GM12878 (cell line): ENCODE results near the gene RGL1. TPM values are rescaled to one million over a fixed set of nuclear protein-coding genes. Genes with fewer than 3 reads are reported as not detected.

Source experiments
- ATAC-seq: fragments of 200-7000 bp; cut with Tn5 transposase; 3 replicates; pipeline ENCODE4 v1.9.1; 2020; ENCODE audit warnings: mild to moderate bottlenecking, moderate library complexity
- BruUV-seq: library from RNA; stranded (reverse); fragments of 400-500 nt; replicated peaks from 2 replicates; lab custom pipeline; 2021; lab: Mats Ljungman, UMichigan
- CTCF ChIA-PET: fragments of 300-600 bp; sonication (Branson Sonifier 250); formaldehyde crosslinking; extraction: SDS; loops from one replicate; lab custom pipeline; 2021; ENCODE audit warnings: inconsistent platforms; lab: Yijun Ruan, JAX
- POLR2A ChIA-PET: fragments of 350-600 bp; formaldehyde crosslinking; extraction: SDS; loops from one replicate; lab custom pipeline; 2021; ENCODE audit warnings: inconsistent platforms; lab: Charles Lee
- RAD21 ChIA-PET: fragments of 300-600 bp; sonication (Branson Sonifier 250); formaldehyde crosslinking; loops from one replicate; lab custom pipeline; 2023; ENCODE audit warnings: antibody characterized with exemption; ENCODE audit not compliant: unreplicated experiment; lab: Charles Lee
- SMC1A ChIA-PET: fragments of 300-600 bp; sonication (Branson Sonifier 250); formaldehyde crosslinking; loops from one replicate; lab custom pipeline; 2023; ENCODE audit not compliant: unreplicated experiment, uncharacterized antibody; lab: Charles Lee
- DNase-seq: peaks from one replicate; pipeline ENCODE4 v3.0.0-alpha.2; 2011; ENCODE audit warnings: low read depth, low spot score
- FAIRE-seq: peaks from 3 replicates; lab custom pipeline; 2011; peaks lifted over from hg19 to GRCh38; lab: Jason Lieb, UNC
- H2AFZ ChIP-seq: 2 replicates; pipeline ENCODE4 v1.6.0; 2011; ENCODE audit warnings: low read depth, low read length, control low read depth; ENCODE audit not compliant: control insufficient read depth
- H3K27ac ChIP-seq: 2 replicates; pipeline ENCODE4 v1.5.1; 2011; ENCODE audit warnings: control low read depth; ENCODE audit not compliant: control insufficient read depth, insufficient read depth
- H3K27me3 ChIP-seq, 2 experiments: replicated peaks in 1 of 2; 2 replicates each; pipeline versions ENCODE4 v1.6.0 to v1.6.1; 2011; ENCODE audit warnings: low read length in 1 of 2; ENCODE audit not compliant: control insufficient read depth in 2 of 2, insufficient read depth in 2 of 2
- H3K36me3 ChIP-seq, 2 experiments: 2 replicates each; pipeline ENCODE4 v1.5.1; 2011; ENCODE audit warnings: low read length in 1 of 2; ENCODE audit not compliant: control insufficient read depth in 2 of 2, insufficient read depth in 2 of 2
- H3K4me1 ChIP-seq: 2 replicates; pipeline ENCODE4 v1.6.1; 2011; ENCODE audit warnings: mild to moderate bottlenecking, low read length, moderate library complexity, mixed read lengths; ENCODE audit not compliant: control insufficient read depth, insufficient read depth
- H3K4me2 ChIP-seq: 2 replicates; pipeline ENCODE4 v1.6.0; 2011; ENCODE audit warnings: control low read depth; ENCODE audit not compliant: control insufficient read depth, insufficient read depth
- H3K4me3 ChIP-seq: fragments of 200-600 bp; sonication (generic); 2 replicates; pipeline ENCODE4 v1.5.1; 2016
- H3K79me2 ChIP-seq: 2 replicates; pipeline ENCODE4 v1.6.0; 2011; ENCODE audit warnings: low read length; ENCODE audit not compliant: control insufficient read depth, insufficient read depth
- H3K9ac ChIP-seq: 2 replicates; pipeline ENCODE4 v1.8.0; 2011; ENCODE audit warnings: low read length, control low read depth, mixed read lengths; ENCODE audit not compliant: control insufficient read depth, insufficient read depth
- H3K9me3 ChIP-seq: replicated peaks from 3 replicates; pipeline ENCODE4 v1.5.1; 2011; ENCODE audit warnings: mild to moderate bottlenecking, low read length; ENCODE audit not compliant: control insufficient read depth, insufficient read depth
- H4K20me1 ChIP-seq: 2 replicates; pipeline ENCODE4 v1.6.0; 2011; ENCODE audit not compliant: control insufficient read depth, insufficient read depth
- BCL11A ChIP-seq: IDR thresholded peaks from 2 replicates; pipeline ENCODE4 v1.6.1; 2011; ENCODE audit warnings: low read depth, low read length
- CBX3 ChIP-seq: fragments of 200-600 bp; sonication (generic); IDR thresholded peaks from 2 replicates; pipeline ENCODE4 v1.6.1; 2016; ENCODE audit warnings: low read depth, borderline replicate concordance
- CUX1 ChIP-seq: IDR thresholded peaks from 2 replicates; pipeline ENCODE4 v1.6.1; 2012; ENCODE audit warnings: improper control_type of control experiment, low read depth, low read length; ENCODE audit not compliant: insufficient replicate concordance
- GABPA ChIP-seq: IDR thresholded peaks from 2 replicates; pipeline ENCODE4 v1.6.1; 2014; ENCODE audit warnings: antibody characterized with exemption, low read depth, mild to moderate bottlenecking, inconsistent platforms
- GATAD2B ChIP-seq: fragments of 450-650 bp; conservative IDR thresholded peaks from 2 replicates; pipeline ENCODE4 v1.6.1; 2017; ENCODE audit warnings: low read depth, mild to moderate bottlenecking, moderate library complexity
- HSF1 ChIP-seq: fragments of 150-350 bp; IDR thresholded peaks from 2 replicates; pipeline ENCODE4 v1.6.1; 2014; ENCODE audit warnings: mild to moderate bottlenecking, low read depth, low read length
- MXI1 ChIP-seq: fragments of 150-350 bp; IDR thresholded peaks from 2 replicates; pipeline ENCODE4 v1.6.1; 2011; ENCODE audit warnings: low read depth, mild to moderate bottlenecking, inconsistent platforms, low read length, improper control_type of control experiment
- NR2C1 ChIP-seq: fragments of 450-650 bp; IDR thresholded peaks from 2 replicates; pipeline ENCODE4 v1.6.1; 2017; ENCODE audit warnings: antibody characterized with exemption, mild to moderate bottlenecking, moderate library complexity
- PAX8 ChIP-seq: fragments of 450-650 bp; IDR thresholded peaks from 2 replicates; pipeline ENCODE4 v1.6.1; 2017; ENCODE audit warnings: mild to moderate bottlenecking, moderate library complexity
- RELA ChIP-seq: fragments of 450-650 bp; IDR thresholded peaks from 2 replicates; pipeline ENCODE4 v1.8.0; 2014; ENCODE audit warnings: borderline replicate concordance; ENCODE audit not compliant: partially characterized antibody
- SMAD1 ChIP-seq: fragments of 450-650 bp; IDR thresholded peaks from 2 replicates; pipeline ENCODE4 v1.6.1; 2018; ENCODE audit warnings: mild to moderate bottlenecking, low read depth; ENCODE audit not compliant: partially characterized antibody
- STAT1 ChIP-seq: fragments of 450-650 bp; conservative IDR thresholded peaks from 2 replicates; pipeline ENCODE4 v1.6.1; 2014; ENCODE audit warnings: antibody characterized with exemption, mild to moderate bottlenecking
- ZBTB11 ChIP-seq: fragments of 450-650 bp; formaldehyde crosslinking; IDR thresholded peaks from 2 replicates; pipeline ENCODE4 v1.5.0; 2022; ENCODE audit warnings: mild to moderate bottlenecking, missing genetic modification characterization
- ZSCAN29 ChIP-seq: fragments of 450-650 bp; IDR thresholded peaks from 2 replicates; pipeline ENCODE4 v1.6.1; 2017; ENCODE audit warnings: mild to moderate bottlenecking, moderate library complexity
- ZZZ3 ChIP-seq: IDR thresholded peaks from 2 replicates; pipeline ENCODE4 v1.6.1; 2011; ENCODE audit warnings: low read depth; ENCODE audit not compliant: control insufficient read depth, insufficient read length
- WGBS: methylation state at CpG from one replicate; pipeline ENCODE4 v1.1.6; 2016; ENCODE audit warnings: low lambda C conversion rate; ENCODE audit not compliant: insufficient replicate concordance, insufficient coverage; ENCODE audit errors: missing lambda C conversion rate; 5-methylcytosine and 5-hydroxymethylcytosine counted together
- in situ Hi-C: fragments of 300-500 bp; cut with MboI; formaldehyde crosslinking; loops from 9 replicates; pipeline ENCODE4 v1.14.3; 2018; ENCODE audit warnings: mixed read lengths
- intact Hi-C: fragments of 100-400 bp; cut with micrococcal nuclease; formaldehyde crosslinking; loops from one replicate; pipeline ENCODE4 v1.14.2; 2022; ENCODE audit not compliant: unreplicated experiment
- polyA plus RNA-seq, 11 experiments: library from polyadenylated mRNA; depleted of rRNA in 4 of 11; unstranded in 6 of 11; stranded (reverse) in 5 of 11; fragments of >200 nt; fragmentation: Nextera tagmentation in 4 of 11; fragmentation: Illumina TruSeq in 1 of 11; extraction: Ambion mirVana in 4 of 11; extraction: Trizol in 1 of 11; gene quantifications; 1 replicate in 1 of 11; 2 replicates in 10 of 11; pipeline versions ENCODE4 v1.2.1 to v1.2.3, GENCODE V29; 2011 to 2016; ENCODE audit warnings: inconsistent platforms in 2 of 11, missing spikeins in 2 of 11, low read depth in 1 of 11
- total RNA-seq, 4 experiments: library from RNA; depleted of rRNA in 3 of 4; stranded (reverse); fragments of >200 nt in 3 of 4; fragmentation: Illumina TruSeq in 1 of 4; extraction: Trizol in 1 of 4; gene quantifications; 2 replicates each; pipeline versions ENCODE4 v1.2.1 to v1.2.3, GENCODE V29; 2013 to 2021

RGL1 gene
- total and polyA plus RNA-seq, 10 of the 15 experiments (the other 5 are each of a cell fraction or from before 2014, with no cell fraction given) = 8.1 to 25.0 (median 19.0) TPM

GRCh38 chr1:183864611-183865010 is 59.7 kb downstream of the RGL1 start:
- SMC1A ChIA-PET = interaction anchor here (0.8 to 1.2 kb wide), 3 partner anchors 12 to 27 kb away, joined by 3 read pairs; no protein-coding TSS in a partner anchor
- no peak overlapping the region for H3K4me3 ChIP-seq
- POLR2A ChIA-PET = interaction anchor here (0.9 kb wide), 1 partner anchor 37 kb away, joined by 3 read pairs; no protein-coding TSS in a partner anchor
- peaks cover 1% of the 10 kb centered on the region for H3K79me2 ChIP-seq
- no peaks in the 10 kb centered on the region for H3K9me3 ChIP-seq
- intact Hi-C loops (no loop called here), in situ Hi-C loops (no loop called here)
- no peaks in the 10 kb centered on the region for H3K4me1 ChIP-seq
- ATAC-seq (no peak), DNase-seq (no peak), FAIRE-seq (peak; percentile 49)
- no peak overlapping the region for H2AFZ ChIP-seq
- H3K9ac ChIP-seq = no peak overlapping the region
- no peak overlapping the region for H3K27ac ChIP-seq
- no peak overlapping the region for H3K4me2 ChIP-seq
- 78% methylated on average over 3 of the region's 3 CpGs for WGBS
- no peaks in the 10 kb centered on the region for H4K20me1 ChIP-seq
- RAD21 ChIA-PET = no interaction called here
- peaks cover 8 to 13% of the 10 kb centered on the region in 2 experiments; a peak in 3 of 4 replicates for H3K36me3 ChIP-seq
- no TSS peak for BruUV-seq
- no peaks in the 10 kb centered on the region for H3K27me3 ChIP-seq
- CTCF ChIA-PET = interaction anchor here (1.1 kb wide), 1 partner anchor 12 kb away, joined by 3 read pairs; no protein-coding TSS in a partner anchor
- TF ChIP-seq ZSCAN29 (no peak), CUX1 (no peak), CBX3 (no peak), MXI1 (no peak), RELA (no peak), STAT1 (no peak), HSF1 (no peak), ZZZ3 (no peak), SMAD1 (no peak), NR2C1 (no peak), BCL11A (no peak), PAX8 (no peak), ZBTB11 (no peak), GATAD2B (no peak), GABPA (no peak)
